ENCODE measurements around the gene PRPF39.
"Not testable (repeated sequence)": the region's sequence is repeated elsewhere in the genome, so short reads cannot be mapped to it uniquely, and the experiment has no call there.

Gene PRPF39

DNA sequence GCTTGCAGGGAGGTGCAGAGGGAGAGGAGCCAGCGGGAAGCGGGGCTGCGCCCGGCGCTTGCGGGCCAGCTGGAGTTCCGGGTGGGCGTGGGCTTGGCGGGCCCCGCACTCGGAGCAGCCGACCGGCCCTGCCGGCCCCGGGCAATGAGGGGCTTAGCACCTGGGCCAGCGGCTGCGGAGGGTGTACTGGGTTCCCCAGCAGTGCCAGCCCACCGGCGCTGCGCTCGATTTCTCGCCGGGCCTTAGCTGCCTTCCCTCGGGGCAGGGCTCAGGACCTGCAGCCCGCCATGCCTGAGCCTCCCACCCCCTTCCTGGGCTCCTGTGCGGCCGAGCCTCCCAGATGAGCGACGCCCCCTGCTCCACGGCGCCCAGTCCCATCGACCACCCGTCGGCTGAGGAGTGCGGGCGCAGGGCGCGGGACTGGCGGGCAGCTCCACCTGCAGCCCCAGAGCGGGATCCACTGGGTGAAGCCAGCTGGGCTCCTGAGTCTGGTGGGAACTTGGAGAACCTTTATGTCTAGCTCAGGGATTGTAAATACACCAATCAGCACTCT is 3.4 kb upstream of the PRPF39 start:
- intact Hi-C loops (cut with DNase I), result loop anchor here (5.0 kb wide), 1 partner anchor 183 kb away; a partner anchor contains a TSS
- DNase-seq, result peak in 1 of 10 donors; percentile 41

DNA sequence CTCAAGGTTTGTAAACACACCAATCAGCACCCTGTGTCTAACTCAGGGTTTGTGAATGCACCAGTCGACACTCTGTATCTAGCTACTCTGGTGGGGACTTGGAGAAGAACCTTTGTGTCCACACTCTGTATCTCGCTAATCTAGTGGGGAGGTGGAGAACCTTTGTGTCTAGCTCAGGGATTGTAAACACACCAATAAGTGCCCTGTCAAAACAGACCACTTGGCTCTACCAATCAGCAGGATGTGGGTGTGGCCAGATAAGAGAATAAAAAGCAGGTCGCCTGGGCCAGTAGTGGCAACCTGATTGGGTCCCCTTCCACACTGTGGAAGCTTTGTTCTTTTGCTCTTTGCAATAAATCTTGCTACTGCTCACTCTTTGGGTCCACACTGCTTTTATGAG is 2.8 kb upstream of the PRPF39 start:
- not testable (repeated sequence) for DNase-seq
- intact Hi-C loops (cut with DNase I), result loop anchor here (5.0 kb wide), 1 partner anchor 184 kb away; a partner anchor contains a TSS

- DNase-seq, result no peak
- intact Hi-C loops (cut with DNase I), result loop anchor here (5.0 kb wide), 1 partner anchor 185 kb away; a partner anchor contains a TSS
Observed at GRCh38 chr14:45082420-45082819, 1.5 kb upstream of the PRPF39 start.

DNA sequence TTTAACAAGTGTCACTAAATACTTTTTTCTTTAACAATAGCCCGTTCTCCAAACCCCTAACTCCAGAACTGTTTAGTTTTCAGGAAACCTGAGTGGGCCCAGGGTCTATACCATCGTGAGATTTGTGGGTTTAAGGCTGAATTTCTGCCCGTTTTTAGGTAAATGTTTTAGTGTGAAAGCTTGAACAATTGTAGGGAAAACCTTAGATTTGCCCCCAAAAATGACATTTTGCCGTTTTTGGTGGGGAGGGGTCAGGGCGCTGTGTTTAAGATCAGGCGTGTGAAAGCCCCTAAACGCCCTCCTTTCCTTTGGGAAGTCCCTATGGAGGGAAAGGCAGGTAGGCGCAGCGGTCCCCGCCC is 320 bp upstream of the PRPF39 start:
- DNase-seq, result no peak
- intact Hi-C loops (cut with DNase I), result loop anchor here (5.0 kb wide), 1 partner anchor 186 kb away; a partner anchor contains a TSS

DNA sequence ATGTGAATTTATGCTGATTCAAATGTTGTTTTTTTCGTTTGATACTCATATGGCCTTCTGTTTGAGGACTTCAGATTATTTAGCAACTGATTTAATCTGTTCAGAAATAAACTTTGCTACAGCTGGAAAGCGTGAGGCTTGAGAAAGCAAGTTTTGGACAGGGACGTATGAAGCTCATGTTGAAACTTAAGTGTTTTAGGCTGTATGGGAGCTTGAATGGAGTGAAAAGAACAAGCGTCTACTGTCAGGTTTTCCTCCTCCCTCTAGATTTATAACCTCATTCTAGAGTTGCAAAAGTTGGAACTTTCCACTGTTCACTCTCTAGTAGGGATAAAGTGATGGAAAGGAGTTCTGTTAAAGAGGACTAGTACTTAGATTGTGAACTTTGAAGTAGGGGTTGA is 1.0 kb downstream of the PRPF39 start:
- DNase-seq, result no peak
- intact Hi-C loops (cut with DNase I), result loop anchor here (1.0 to 5.0 kb wide), 4 partner anchors 50 to 188 kb away; partner anchors contain the start of genes FANCM, FKBP3, MIS18BP1 and TOGARAM1

DNA sequence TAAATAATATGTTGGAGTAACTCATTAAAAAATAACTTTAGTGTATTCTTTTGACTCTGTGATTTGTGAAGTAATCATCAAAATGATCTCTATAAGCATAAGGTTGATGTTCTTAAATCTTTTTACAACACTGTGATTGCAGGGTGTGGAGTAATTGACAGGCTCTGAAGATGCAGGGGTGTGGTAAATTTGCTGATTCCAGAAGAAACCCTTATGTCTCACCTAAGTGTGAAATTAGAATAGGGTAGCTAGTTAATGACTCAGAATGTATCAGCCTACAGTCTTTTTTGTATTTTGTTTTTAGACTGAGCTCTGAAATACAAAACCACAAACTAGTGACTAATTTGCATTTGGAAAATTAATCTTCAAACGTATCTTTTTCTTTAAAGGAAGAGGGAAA is 5.9 kb downstream of the PRPF39 start:
- no peak for DNase-seq
- intact Hi-C loops (cut with DNase I), result no loop called here

DNA sequence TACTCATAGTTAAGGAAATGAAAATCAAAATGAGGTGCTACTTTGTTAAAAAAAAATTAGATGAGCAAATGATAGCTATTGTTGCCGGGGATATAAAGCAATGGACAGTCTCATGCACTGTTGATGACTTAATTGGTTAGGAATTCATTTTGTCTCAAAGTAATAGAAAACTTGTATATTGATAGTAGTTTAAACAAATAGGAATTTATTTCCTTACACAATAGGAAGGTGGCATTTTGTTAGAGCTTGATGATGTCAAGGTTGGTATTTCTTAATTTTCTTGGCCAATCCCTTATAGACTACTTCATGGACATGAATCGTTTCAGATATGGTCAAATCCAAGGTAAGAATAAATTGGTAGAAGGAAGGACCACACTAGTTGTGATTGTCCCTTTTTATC is 7.8 kb downstream of the PRPF39 start:
- intact Hi-C loops (cut with DNase I), result no loop called here

GRCh38 chr14:45094275-45094674 is 10.4 kb downstream of the PRPF39 start:
- DNase-seq, result no peak

More for the DNA sequence above, 7.8 kb downstream of the PRPF39 start:
- no peak for DNase-seq

DNA sequence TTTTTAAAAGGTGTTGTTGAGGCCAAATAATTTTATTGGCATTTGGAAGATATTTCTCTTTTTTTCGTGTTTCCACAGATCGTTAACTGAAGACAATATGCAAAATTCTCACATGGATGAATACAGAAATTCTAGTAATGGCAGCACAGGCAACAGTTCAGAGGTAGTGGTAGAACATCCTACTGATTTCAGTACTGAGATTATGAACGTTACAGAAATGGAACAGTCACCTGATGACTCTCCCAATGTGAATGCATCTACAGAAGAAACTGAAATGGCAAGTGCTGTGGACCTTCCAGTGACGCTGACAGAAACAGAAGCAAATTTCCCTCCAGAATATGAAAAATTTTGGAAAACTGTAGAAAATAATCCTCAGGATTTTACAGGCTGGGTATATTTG is 11.2 kb downstream of the PRPF39 start:
- DNase-seq, result no peak
- intact Hi-C loops (cut with DNase I), result no loop called here

More at GRCh38 chr14:45094275-45094674, 10.4 kb downstream of the PRPF39 start:
- intact Hi-C loops (cut with DNase I), result no loop called here

- intact Hi-C loops (cut with DNase I), result no loop called here
- no peak for DNase-seq
Observed at GRCh38 chr14:45096218-45096617, 12.3 kb downstream of the PRPF39 start.

DNA sequence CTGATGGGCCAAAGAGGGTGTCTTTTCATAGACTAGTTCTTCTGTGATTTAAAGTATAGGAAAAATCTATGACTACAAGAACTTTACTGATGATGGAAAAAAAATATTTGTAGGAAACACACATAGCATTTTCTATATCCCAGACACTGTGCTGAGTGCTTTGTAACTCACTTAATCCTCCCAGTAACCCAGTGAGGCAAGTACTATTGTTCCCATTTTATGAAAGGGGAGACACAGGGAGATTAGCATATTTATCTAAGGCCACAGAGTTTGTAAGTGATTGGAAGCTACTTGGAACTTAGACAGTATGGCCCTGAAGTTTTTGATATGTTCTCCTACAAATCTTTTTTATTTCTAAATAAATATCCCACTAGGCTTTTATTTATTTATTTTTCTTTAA is 19.9 kb downstream of the PRPF39 start:
- intact Hi-C loops (cut with DNase I), result no loop called here
- DNase-seq, result no peak

- intact Hi-C loops (cut with DNase I), result no loop called here
- no peak for DNase-seq
Observed at GRCh38 chr14:45104561-45104960, 20.6 kb downstream of the PRPF39 start.

DNA sequence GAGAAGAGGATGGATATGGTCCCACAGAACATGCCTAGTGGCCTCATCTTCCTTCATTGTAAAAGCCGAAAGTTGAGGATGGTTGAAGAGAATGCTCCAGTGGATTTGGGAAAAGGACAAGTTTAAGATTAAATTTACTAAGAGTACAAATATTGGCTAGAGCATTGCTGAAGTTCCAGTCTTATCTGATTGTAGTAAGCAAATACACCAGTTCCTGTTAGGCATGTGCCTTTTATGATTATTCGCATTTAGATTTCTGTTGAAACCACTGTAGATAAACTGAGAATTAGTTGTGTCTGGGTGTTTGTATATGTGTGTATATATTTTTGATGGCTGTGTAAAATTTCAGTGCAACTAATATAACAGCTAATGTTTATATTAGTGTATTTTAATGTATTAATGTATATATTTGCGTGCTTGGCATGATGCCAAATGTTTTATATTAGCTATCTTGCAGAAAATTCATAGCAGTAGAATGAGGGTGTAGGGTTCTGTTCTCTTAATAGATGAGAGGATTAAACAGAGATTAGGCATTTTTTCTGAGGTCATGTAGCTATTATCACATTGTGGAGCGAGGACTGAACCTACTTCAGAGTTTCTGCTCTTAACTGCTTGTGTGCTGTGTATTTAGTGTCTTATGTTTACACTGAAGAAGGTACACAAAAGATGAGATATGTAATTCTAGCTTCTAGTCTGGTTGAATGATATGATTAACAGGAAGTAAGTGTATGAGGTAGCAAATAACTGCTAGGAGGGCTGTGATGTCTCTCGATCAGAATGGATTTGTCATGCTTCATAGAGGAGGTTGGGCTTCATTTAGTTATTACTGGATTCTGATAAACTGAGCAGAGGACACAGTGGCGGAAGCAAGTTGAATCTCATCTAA is 29.2 kb downstream of the PRPF39 start:
- no peak for DNase-seq
- intact Hi-C loops (cut with DNase I), result no loop called here

GRCh38 chr14:45114327-45114726 is 30.4 kb downstream of the PRPF39 start:
- intact Hi-C loops (cut with DNase I), result no loop called here
- DNase-seq, result no peak

DNA sequence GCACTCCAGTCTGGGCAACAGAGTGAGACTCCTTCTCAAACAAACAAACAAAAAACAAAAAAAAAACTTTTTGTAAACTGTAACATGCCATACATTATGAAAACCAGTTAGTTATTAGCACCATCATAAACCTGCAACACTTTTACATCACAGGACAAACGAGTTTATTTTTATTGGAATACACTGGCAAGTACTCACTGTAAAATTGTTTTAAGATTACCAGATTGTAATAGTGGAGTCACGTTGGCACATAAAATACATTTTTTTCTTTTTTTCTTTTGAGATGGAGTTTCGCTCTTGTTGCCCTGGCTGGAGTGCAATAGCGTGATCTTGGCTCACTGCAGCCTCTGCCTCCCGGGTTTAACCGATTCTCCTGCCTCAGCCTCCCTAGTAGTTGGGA is 34.7 kb downstream of the PRPF39 start:
- DNase-seq, result no peak
- intact Hi-C loops (cut with DNase I), result no loop called here

DNA sequence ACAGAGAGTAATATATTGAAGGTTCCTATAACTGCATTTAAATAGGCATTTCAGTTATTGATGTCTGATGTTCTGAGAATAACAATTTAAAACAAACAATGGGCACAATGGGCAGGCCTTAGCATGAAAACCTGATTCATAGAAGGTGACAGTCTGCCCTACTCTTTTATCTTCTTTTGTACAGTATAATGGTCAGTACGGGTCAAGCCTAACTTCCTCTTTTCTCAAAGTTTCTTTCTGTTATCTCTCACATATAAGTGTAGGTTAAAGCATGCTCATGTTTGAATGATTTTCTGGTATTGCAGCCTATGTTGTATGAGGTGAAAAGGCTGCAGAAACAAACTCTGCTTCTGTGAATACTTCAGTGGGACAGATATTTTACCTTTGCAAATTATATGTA is 36.2 kb downstream of the PRPF39 start:
- intact Hi-C loops (cut with DNase I), result no loop called here
- no peak for DNase-seq

GRCh38 chr14:45123271-45123670 is 39.4 kb downstream of the PRPF39 start:
- intact Hi-C loops (cut with DNase I), result no loop called here

DNA sequence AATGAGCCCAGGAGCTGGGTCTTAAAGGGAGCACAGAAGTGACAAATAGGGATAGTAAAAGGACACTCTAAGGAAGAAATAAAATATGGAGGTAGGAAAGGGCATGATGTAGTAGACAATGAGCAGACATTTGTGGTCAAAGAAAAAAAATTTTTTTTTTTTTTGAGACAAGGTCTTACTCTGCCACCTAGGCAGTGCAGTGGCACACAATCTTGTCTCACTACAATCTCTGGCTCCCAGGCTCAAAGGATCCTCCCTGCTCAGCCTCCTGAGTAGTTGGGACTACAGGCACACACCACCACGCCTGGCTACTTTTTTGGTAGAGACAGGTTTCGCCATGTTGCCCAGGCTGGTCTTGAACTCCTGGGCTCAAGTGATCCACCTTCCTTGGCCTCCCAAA is 41.8 kb downstream of the PRPF39 start:
- no peak for DNase-seq
- intact Hi-C loops (cut with DNase I), result no loop called here

More at GRCh38 chr14:45123271-45123670, 39.4 kb downstream of the PRPF39 start:
- no peak for DNase-seq

DNA sequence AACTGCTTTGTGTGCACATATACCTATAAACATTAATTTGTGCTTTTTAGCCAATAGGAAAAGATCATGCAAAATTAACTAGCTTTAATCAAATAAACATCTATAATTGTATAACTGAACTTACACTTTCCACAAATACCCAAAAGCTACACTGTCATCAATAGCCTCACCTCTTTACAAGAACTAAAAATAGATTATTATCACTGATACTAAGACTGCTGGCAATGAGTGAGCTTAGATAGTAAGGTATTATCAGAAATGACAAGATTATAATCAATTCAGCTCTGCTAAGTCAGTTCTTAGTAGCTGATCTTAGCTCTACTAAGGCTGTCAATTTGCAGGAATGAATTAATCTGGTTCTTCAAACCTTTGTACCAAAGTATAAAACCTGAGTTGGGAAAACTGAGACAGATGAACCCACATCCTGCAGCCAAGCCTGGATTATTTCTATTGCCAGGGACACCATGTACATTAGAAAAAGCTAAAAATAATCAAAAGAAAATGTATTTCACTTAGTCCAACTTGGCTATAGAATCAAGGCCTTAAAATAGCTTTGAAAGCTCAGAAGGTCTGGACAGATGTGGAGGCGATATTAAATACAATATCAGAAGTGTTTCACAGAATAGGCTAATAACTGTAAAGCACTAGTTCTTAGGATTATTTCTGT is 45.2 kb downstream of the PRPF39 start:
- intact Hi-C loops (cut with DNase I), result no loop called here

GRCh38 chr14:45133683-45134050 is 49.8 kb downstream of the PRPF39 start:
- intact Hi-C loops (cut with DNase I), result loop anchor here (1.0 to 10.0 kb wide), 5 partner anchors 49 to 236 kb away; partner anchors contain the start of genes MIS18BP1, PRPF39 and TOGARAM1
- no peak for DNase-seq

More for the DNA sequence above, 45.2 kb downstream of the PRPF39 start:
- no peak for DNase-seq

Data from posterior cingulate gyrus (tissue), 11 donors.